ENCODE results near the gene SLC38A9. TPM values are rescaled to one million over a fixed set of nuclear protein-coding genes. Genes with fewer than 3 reads are reported as not detected.

Gene SLC38A9
- polyA plus RNA-seq, 2 of the 4 experiments (the other 2 are of a cell fraction), result 22.8 to 37.3 TPM

DNA sequence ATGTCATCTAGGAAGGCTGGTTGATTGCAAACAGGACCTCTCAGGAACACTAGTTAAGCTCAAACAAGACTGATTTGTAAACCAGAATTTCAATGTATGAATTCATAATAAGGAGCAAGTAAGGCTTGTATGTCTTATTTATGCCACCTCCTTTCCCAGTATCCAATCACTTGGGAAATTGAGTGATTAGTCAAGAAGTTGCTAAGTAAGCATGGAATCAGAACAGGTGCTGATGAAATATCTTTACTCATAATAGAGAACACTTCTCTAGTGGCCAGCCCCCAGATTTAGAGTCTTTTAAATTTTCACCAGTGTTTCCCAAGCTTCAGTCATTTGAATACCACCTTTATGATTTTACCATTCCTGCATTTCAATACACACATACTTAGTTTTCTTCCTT is 20.5 kb upstream of the SLC38A9 start:
- POLR2A ChIA-PET, result no interaction called here
- H3K4me2 ChIP-seq, result no peak overlapping the region
- no peaks in the 10 kb centered on the region for H3K4me1 ChIP-seq
- no peaks in the 10 kb centered on the region for H3K9me3 ChIP-seq
- DNase-seq (ENCODE audit: low read depth in 1 of 2, low spot score in 1 of 2) (no peak), FAIRE-seq (no peak), ATAC-seq (no peak)
- H3K27ac ChIP-seq, result no peak overlapping the region
- CTCF ChIA-PET, result no interaction called here
- H3K4me3 ChIP-seq, result no peak overlapping the region
- TF ChIP-seq CHD2 (IDR thresholded peaks at IDR 0.05; ENCODE audit: low read length, partially characterized antibody) (no peak), ESRRA (IDR thresholded peaks at IDR 0.05; ENCODE audit: borderline replicate concordance, low read length) (no peak), MAFK (IDR thresholded peaks at IDR 0.05; ENCODE audit: partially characterized antibody) (no peak), KDM1A (IDR thresholded peaks at IDR 0.05; ENCODE audit: low read depth) (no peak), POLR2A (IDR thresholded peaks at IDR 0.05; ENCODE audit: low read length) (no peak), ZNF302 (CRISPR knock-in tag; IDR thresholded peaks at IDR 0.05) (no peak), HOXB13 (CRISPR knock-in tag; IDR thresholded peaks at IDR 0.05; ENCODE audit: low read depth) (no peak), GATA3 (IDR thresholded peaks at IDR 0.05; ENCODE audit: borderline replicate concordance) (no peak), EHF (CRISPR knock-in tag; IDR thresholded peaks at IDR 0.05) (no peak), ATOH8 (CRISPR knock-in tag; IDR thresholded peaks at IDR 0.05; ENCODE audit: low read depth) (no peak)
- TF ChIP-seq, protein P1, sequence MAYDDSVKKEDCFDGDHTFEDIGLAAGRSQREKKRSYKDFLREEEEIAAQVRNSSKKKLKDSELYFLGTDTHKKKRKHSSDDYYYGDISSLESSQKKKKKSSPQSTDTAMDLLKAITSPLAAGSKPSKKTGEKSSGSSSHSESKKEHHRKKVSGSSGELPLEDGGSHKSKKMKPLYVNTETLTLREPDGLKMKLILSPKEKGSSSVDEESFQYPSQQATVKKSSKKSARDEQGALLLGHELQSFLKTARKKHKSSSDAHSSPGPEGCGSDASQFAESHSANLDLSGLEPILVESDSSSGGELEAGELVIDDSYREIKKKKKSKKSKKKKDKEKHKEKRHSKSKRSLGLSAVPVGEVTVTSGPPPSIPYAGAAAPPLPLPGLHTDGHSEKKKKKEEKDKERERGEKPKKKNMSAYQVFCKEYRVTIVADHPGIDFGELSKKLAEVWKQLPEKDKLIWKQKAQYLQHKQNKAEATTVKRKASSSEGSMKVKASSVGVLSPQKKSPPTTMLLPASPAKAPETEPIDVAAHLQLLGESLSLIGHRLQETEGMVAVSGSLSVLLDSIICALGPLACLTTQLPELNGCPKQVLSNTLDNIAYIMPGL (CRISPR knock-in tag; IDR thresholded peaks at IDR 0.05; ENCODE audit: borderline replicate concordance), result no peak
- TF ChIP-seq, protein P2, sequence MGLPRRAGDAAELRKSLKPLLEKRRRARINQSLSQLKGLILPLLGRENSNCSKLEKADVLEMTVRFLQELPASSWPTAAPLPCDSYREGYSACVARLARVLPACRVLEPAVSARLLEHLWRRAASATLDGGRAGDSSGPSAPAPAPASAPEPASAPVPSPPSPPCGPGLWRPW (IDR thresholded peaks at IDR 0.05), result no peak

DNA sequence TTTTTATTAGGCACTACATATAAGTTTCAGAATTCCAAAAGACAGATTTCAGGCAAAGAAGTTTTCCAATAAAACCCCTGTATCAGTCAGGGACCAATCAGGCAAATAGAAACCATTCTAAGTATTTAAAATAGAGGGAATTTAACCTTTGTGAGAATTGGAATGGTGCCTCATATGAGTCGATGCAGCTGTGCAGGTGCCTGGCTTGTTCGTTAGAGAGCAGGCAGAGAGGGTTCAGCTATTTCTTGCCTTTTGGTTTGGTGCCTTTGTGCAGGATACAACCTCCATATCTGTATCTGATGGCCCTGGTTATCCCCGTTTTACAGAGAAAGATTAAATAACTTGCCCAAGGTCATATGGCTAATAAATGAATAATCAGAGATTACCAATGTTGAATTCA is 19.7 kb upstream of the SLC38A9 start:
- CTCF ChIA-PET, result no interaction called here

More for the DNA sequence above, 19.7 kb upstream of the SLC38A9 start:
- Histone ChIP-seq H3K4me3 (no peak overlapping the region), H3K27ac (no peak overlapping the region), H3K4me2 (no peak overlapping the region), H3K9me3 (no peaks in the 10 kb centered on the region), H3K4me1 (no peaks in the 10 kb centered on the region)
- FAIRE-seq (no peak), ATAC-seq (no peak), DNase-seq (ENCODE audit: low read depth in 1 of 2, low spot score in 1 of 2) (no peak)
- no peak for TF ChIP-seq BHLHE40 (IDR thresholded peaks at IDR 0.05; ENCODE audit: low read depth, low read length)
- TF ChIP-seq RARB (CRISPR knock-in tag; IDR thresholded peaks at IDR 0.05), result no peak
- TF ChIP-seq KDM1A (IDR thresholded peaks at IDR 0.05; ENCODE audit: low read depth), result no peak
- TF ChIP-seq EHF (CRISPR knock-in tag; IDR thresholded peaks at IDR 0.05), result no peak
- TF ChIP-seq, protein P3, sequence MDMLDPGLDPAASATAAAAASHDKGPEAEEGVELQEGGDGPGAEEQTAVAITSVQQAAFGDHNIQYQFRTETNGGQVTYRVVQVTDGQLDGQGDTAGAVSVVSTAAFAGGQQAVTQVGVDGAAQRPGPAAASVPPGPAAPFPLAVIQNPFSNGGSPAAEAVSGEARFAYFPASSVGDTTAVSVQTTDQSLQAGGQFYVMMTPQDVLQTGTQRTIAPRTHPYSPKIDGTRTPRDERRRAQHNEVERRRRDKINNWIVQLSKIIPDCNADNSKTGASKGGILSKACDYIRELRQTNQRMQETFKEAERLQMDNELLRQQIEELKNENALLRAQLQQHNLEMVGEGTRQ (IDR thresholded peaks at IDR 0.05), result no peak
- no peak for TF ChIP-seq FOXS1 (CRISPR knock-in tag; IDR thresholded peaks at IDR 0.05)
- no peak for TF ChIP-seq ZSCAN20 (CRISPR knock-in tag; IDR thresholded peaks at IDR 0.05)
- TF ChIP-seq, protein P2 (IDR thresholded peaks at IDR 0.05), result no peak
- TF ChIP-seq CBX2 (IDR thresholded peaks at IDR 0.05; ENCODE audit: borderline replicate concordance, low read depth), result no peak
- TF ChIP-seq CBX8 (IDR thresholded peaks at IDR 0.05), result no peak
- no peak for TF ChIP-seq REST (IDR thresholded peaks at IDR 0.05)
- WGBS (ENCODE audit: missing lambda C conversion rate), result 54% methylated on average over 3 of the region's 3 CpGs
- POLR2A ChIA-PET, result no interaction called here

Data from A549 (cell line).